ENCODE data around the gene IL13RA2. TPM values are rescaled to one million over a fixed set of nuclear protein-coding genes. Genes with fewer than 3 reads are reported as not detected.

Gene IL13RA2
- total and polyA plus RNA-seq, 2 of the 8 experiments (the other 6 are each of a cell fraction or from before 2014, with no cell fraction given), result not detected

GRCh38 chrX:114999906-115000305 lies 17.5 kb downstream of the IL13RA2 start (continued):
- TF ChIP-seq RAD21 (IDR thresholded peaks at IDR 0.05 in 1 of 2, conservative IDR thresholded peaks at IDR 0.05 in 1 of 2; ENCODE audit: low read depth in 2 of 2, low read length in 2 of 2) (no peak), E2F6 (IDR thresholded peaks at IDR 0.05) (no peak), JUN (IDR thresholded peaks at IDR 0.05; ENCODE audit: low read depth, low read length) (no peak), GABPA (IDR thresholded peaks at IDR 0.05; ENCODE audit: borderline replicate concordance, insufficient read depth, low read length) (no peak), FOSL1 (IDR thresholded peaks at IDR 0.05; ENCODE audit: insufficient read depth, low read depth, low read length) (no peak), CBX8 (IDR thresholded peaks at IDR 0.05; ENCODE audit: borderline replicate concordance, low read depth, low read length) (no peak), KDM5A (IDR thresholded peaks at IDR 0.05; ENCODE audit: low read length) (no peak), EP300 (IDR thresholded peaks at IDR 0.05; ENCODE audit: borderline replicate concordance in 1 of 2, low read depth in 2 of 2, low read length in 2 of 2) (no peak)
